Non-pigmented ciliary epithelial cell (primary cell): Measurements from ENCODE around the gene SETD2.

Source experiments
- DNase-seq: peaks from one replicate; pipeline ENCODE4 v3.0.0-alpha.2; 2010; ENCODE audit warnings: low read depth

The SETD2 gene

DNA sequence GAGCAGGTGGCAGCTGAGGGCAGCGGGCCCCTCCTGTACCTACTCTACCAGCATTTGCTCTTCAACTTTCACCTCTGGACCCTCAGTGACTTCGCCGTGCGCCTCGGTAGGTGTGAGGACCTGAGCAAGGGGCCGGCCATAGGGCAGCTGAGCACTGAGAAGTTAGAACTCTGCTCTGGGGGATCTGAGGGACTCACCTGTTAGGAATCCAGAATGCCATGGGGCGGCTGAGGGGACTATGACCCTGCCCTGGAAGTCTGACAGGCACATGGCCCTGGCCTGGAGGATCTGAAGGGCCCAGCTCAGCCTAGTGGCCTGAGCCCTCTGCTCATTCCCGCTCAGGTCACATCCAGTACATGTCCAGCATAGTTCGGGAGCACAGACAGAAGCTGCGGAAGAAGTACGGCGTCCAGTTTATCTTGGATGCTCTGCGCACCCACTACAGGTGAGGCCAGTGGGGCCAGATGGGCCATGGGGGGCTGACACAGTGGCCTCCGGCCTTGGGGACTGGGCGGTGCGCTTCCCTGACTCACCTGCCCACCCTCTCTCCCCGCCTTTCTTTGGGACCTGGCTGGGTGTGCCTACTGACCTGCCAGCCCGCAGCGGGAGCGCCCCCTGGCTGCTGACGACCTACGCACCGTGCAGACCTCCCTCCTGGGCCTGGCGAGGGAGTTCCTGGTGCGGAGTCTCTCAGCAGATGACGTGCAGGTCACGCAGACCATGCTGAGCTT is 165.6 kb downstream of the SETD2 start:
- no peak for DNase-seq

DNA sequence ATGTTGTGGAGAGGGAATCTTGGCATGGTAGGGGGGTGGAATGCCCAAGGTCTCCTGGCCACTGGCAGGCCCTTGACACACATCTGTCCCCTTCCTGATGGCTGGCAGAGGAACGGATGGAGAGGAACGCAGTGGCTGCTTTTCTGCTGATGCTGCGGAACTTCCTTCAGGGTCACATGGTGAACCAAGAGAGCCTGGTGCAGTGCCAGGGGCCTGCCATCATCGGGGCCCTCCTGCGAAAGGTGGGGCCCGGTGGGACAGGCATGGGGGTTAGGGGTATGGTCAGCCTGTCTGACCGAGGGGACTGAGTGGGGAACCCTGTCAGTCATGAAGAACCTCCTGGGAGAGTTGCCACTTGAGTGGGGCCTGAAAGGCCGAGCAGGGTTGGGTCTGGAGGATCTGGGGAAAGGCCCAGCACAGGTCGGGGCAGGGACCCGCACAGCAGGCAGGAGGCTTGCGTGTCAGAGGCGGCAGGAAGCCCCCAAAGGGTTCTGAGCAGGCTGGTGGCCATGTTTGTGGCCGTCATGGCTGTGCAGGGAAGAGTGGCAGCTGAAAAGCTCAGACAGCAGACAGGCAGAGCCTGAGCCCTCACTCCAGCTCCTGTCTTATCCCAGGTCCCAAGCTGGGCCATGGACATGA is 166.3 kb downstream of the SETD2 start:
- DNase-seq, result no peak

DNA sequence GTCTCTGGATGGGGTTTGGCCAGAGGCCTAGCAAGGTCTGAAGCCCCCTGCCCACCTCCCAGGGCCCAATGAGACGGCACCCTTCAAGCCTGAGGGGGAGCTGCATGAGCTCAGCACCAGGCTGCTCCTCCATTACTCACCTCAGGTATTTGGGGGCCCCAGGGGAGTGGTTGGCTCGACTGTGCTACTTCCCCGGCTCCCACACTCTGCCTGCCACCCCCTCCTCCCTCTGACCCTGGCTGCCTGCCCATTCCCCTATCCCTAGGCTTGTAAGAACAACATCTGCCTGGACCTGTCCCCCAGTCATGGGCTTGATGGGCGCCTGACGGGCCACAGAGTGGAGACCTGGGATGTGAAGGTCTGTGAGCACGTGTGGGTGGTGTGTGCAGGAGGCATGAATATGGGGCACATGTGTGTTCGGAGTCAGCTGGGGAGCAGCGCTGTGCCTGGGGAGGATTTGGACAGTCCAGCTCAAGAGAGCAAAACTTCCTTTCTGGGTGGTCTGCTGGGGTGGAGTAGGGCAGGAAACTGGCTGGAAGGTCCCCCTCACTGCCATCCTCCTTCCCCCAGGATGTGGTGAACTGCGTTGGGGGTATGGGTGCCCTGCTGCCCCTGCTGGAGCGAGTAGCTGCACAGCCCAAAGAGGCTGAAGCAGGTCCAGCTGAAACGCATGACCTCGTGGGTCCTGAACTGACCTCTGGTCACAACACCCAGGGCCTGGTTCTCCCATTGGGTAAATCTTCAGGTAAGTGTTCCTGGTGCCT is 167.0 kb downstream of the SETD2 start:
- no peak for DNase-seq

DNA sequence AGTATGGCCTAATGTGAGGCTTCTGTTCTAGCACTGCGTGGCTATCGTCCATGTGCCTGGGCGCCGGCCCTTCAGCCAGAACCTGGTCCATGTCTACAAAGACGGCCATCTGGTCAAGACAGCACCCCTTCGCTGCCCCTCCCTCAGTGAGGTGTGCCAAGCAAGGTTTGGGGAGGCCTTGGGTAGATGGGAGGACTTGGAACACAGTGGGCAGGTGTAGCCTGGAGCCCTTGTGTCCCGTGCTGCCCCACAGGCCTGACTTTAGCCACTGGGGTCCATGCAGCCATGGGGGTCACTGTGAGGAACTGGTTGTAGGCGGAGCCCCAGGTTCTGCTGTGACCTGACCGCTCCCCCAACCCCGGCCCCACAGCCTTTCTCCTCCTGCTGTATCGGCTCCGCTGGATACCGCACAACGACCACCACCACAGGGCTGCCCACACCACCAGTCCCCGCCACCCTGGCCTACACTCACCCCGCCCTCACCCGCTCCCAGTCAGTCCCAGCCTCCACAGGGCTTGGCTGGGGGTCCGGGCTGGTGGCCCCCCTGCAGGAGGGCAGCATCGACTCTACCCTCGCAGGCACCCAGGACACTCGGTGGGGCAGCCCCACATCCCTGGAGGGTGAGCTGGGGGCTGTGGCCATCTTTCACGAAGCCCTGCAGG is 167.9 kb downstream of the SETD2 start:
- no peak for DNase-seq

DNA sequence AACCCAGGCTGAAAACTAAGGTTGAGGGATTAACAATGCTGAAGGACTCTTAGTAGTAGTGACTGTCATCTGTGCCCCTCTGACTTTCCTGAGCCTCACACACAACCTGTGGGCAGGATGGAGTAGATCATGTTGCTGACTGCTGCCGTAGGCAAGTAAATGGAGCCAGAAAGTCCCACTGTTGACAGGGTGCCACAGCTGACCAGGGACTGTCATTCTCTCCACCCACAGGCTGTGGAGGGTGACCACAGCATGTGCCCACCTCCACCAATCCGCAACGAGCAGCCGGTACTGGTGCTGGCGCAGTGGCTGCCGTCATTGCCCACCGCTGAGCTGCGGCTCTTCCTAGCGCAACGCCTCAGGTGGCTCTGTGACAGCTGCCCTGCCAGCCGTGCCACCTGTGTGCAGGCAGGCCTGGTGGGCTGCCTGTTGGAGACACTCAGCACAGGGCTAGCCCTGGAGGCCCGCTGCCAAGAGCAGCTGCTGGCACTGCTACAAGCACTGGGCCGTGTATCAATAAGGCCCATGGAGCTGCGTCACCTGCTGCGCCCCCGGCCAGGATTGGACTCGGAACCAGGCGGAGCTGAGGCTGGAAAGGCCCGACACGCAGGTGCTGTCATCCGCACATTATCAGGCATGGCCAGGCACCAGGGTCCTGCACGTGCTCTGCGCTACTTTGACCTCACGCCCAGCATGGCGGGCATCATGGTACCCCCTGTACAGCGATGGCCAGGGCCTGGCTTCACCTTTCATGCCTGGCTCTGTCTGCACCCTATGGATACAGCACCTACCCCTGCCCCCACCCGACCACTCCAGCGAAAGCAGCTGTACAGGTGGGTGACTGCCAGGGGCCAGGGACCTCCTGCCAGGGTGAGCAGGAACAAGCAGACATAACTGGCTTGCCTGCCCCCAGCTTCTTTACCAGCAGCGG is 168.8 kb downstream of the SETD2 start:
- DNase-seq, result no peak

DNA sequence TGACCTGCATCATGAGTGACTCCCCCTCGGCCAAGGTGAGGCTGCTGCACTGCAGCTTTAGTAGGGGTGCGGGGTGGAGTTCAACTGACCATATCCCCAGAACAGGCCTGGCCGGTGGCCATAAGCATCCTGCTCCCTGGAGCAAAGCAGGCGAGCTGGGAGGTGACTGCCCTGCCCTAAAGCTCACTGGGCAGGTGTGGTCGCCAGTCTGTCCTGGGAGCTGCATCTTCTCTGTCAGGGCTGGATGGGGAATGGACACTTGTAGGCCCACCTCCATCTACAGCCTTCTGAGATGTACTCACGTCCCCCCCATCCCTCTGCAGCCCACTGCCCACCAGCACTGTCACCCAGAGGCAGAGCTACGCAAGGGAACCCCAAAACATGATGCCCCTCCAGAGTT is 169.9 kb downstream of the SETD2 start:
- no peak for DNase-seq

DNA sequence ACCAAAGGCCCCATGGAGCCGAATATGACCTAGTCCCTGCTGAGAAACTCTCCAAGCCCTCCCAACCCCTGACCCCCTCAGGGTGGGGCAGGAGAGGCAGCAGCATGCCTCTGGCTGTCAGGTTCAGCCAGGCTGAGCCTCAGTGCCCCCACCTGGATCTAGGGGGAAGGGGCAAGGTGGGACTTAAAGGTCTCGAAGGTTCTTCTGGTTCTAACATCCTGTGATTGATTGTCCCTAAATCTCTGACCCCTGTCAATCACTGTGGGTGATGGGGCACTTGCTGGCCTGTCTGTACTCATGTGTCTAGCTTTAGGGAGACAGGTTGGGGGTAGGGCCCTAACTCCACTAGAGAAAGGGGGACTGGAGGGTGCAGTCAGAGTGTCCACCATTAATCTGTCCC is 170.6 kb downstream of the SETD2 start:
- DNase-seq, result no peak

DNA sequence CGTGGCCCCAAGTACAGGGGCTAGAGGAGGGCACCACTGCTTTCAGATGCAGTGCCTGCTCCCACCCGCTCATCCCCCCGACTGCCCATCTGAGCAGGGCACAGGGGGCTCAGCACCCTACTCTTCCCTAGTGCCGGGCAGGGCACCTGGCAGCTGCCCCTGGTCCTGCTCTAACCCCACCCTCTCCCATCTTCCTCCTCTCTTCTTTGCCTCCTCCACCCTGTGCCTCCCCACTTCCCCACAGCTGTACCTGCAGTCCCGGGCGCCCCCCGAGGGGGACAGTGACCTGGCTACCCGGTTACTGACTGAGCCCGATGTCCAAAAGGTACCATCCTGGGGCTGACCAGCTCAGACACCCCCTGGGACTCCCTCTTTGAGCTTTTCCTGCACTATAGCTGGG is 171.7 kb downstream of the SETD2 start:
- no peak for DNase-seq

DNA sequence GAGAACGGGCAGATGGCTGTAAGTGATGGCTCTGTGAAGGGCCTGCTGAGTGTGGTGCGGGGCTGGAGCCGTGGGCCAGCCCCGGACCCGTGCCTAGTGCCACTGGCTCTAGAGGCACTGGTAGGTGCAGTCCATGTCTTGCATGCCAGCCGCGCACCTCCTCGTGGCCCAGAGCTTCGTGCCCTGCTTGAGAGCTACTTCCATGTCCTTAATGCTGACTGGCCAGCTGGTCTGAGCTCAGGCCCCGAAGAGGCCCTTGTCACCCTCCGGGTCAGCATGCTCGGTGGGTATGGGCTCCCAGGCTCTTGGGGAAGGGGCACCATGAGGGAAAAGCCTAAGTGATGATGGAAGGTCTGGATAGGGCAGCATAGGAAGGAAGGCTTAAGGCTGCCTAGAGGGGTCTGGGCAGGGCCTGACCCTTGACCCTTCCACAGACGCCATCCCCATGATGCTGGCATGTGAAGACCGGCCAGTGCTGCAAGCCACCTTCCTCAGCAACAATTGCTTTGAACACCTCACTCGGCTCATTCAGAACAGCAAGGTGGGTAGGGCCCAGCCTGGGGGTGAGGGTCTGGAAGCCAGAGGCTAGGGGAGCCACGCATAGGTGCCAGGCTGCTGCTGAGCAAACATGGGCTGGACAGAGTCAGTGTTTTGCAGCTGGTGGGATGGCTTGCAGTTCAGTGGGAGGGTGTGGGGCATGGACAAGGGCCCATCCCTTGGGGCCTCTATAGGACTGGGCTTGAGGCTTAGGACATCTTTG is 172.3 kb downstream of the SETD2 start:
- no peak for DNase-seq

DNA sequence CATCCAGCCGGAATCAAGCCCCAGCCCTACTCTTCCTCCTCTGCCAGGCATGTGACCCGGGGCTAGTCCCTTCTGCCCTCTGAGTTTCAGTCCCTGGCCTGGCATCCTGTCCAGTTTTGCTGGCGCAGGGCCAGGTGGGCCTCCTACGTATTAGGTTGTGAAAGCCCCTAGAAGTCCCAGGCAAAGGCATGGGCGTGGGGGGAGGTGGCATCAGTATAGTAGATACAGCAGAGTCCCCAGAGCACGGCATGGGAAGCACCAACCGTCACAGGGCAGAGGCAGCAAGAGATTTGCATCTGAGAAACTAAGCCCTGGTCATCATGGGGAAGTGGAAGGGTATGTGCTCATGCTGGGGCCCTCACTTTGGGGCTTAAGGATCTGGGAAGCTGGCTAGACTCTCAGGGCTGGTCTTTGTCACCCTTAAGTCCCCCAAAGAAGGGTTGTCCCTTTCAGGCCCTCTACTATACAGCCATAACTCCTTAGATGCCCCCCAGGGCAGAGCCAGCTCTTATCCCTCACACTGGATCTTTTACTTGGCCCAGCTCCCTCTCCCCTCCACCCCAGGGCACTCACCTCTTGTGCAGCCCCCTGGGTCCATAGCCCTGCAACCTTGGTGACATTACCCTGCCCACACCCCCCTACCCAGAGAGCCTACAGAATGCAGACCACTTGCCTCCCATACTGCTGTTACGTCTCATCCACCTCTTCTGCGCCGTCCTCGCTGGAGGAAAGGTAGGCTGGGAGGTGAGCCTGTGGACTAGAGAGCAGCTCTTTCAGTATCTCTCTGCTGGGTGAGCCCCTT is 173.1 kb downstream of the SETD2 start:
- no peak for DNase-seq

DNA sequence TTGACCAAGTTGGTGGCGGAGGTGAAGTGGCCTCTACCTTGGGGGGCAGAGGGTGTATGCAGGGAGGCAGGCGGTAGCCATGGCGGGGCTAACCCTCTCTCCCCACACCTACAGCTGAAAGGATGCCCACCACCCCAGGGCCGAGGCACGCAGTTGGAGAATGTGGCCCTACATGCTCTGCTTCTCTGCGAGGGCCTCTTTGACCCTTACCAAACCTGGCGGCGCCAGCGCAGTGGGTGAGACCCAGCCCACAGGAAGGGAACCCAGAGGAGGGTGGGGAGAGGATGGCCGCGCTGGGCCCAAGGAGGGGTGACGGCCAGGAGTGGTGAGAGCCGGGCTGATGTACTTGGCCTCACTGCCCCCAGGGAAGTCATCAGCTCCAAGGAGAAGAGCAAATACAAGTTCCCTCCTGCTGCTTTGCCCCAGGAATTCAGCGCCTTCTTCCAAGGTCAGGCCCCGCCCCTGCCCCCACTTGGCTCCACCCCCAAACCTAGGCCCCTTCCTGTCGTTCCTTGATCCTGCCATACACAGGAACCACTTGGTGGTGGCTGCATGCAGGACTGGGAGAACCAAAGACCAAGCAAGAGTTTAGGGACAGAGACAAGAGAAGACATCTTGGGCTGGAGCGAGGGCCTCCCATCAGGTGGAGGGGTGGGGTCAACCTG is 174.6 kb downstream of the SETD2 start:
- DNase-seq, result no peak

DNA sequence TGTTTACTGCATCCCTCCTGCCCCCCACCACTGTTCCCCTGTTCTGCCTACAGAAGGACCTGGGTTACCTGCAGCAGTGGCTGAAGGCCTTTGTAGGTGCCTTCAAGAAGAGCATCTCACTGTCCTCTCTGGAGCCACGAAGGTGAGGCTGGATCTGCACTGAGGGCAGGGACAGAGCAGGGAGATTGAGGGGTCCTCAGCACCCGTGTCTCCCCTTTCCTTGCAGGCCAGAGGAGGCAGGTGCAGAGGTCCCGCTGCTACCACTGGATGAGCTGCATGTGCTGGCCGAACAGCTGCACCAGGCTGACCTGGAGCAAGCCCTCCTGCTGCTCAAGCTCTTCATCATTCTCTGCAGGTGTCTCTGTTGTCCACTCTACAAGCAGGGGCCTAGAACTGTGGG is 175.3 kb downstream of the SETD2 start:
- no peak for DNase-seq

DNA sequence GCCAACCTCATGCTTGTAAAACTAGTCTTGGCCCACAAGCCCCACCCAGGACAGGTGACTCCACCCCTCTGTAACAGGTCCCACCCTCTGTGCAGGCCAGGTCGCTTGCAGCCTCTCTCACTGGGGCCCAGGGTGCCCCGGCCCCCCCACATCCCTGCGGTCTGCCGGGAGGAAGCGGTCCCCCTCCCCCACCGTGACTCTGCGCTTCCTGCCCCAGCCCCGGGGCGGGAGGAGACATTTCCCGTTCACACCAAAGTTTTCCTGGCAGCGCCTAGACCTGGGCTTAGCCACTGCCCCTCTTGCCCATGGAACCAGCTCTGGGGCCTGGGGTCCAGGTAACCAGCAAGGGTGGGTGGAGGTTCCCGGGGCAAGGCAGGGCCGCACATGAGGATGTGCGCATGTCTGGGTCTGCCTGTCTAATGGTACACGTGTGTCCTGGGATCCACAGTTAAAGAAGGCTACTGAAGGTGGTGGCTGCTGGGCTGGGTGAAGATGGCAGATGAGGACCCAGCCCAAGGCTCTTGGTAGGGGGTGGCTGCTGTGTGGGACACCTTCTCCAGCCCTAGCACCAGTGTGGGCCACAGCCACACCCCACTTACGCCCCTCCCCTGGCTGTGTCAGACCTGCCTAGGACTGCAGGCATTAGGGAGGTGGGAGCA is 176.0 kb downstream of the SETD2 start:
- DNase-seq, result no peak

DNA sequence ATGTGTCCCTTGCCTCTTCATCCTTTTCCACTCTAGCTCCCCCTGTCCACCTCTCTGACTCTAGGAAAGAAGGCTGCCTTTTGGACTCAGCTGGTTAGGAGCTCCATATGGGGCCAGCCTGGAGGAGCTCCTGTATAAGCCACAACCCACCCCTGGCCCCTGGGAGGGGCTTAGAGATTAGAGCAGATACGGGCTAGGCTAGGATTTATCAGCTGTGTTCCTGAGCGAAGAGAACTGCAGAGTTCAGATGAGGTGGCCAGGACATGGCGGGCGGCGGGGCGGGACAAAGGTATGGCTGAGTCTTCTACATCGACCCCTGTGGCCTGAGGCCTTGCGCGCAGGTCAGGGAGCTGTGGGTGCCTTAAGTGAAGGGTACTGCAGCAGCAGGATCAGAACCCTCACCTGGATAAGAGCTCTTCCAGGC is 176.6 kb downstream of the SETD2 start:
- no peak for DNase-seq

DNA sequence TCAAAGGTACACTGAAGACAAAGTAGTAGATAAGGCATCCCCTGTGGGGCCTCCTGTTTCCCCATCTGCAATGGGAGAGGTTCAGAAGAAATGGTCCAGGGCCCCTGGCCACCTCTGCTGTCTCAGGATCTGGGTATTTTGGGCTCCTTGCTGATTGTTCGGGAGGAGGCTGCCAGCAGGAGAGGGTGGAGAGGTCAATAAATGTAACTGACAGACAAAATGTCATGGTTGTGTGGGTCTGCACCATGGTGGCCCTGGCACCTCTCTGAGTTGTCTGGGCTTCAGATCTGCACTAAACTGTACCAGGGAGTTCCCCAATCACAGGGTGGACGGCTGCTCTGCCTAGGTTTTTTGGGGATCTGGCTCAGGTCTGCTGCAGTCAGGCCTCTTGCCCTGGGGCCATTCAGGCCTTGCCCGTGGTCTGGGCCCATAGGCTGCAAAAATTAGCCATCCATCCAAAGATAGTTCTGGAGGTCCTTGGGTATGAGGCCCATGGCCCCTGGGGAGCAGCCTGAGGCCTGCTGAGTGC is 177.1 kb downstream of the SETD2 start:
- DNase-seq, result no peak

DNA sequence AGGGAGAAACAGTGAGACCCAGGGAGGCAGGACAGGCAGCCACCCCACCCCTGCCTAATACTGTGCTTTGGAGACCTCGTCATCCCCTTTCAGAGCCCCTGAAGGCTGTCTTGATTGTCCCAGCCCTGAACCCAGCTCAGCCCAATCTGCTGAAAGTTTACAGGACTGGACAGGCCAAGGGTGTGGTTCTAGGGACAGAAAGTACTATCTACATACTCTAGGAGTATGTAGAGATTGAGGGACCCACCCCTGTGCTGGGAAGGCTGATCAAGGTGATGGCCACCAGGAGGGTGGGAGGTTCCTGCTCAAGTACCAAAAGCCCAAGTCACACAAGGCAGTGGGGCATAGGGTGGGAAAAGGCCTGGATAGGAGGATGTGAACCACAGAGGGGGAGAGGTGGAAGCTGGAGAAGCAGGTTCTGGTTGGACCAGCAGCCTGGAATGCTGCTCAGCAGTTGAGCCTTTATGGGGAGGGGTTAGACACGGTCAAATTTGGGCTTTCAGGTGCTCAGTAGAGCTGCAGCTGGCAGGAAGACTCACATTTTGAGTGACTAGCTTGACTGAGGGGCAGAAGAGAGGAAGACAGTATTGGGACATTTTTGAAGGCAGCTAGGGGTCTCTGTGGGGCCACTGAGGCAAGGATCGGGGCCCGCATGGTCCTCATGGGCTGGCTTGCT is 177.7 kb downstream of the SETD2 start:
- no peak for DNase-seq

DNA sequence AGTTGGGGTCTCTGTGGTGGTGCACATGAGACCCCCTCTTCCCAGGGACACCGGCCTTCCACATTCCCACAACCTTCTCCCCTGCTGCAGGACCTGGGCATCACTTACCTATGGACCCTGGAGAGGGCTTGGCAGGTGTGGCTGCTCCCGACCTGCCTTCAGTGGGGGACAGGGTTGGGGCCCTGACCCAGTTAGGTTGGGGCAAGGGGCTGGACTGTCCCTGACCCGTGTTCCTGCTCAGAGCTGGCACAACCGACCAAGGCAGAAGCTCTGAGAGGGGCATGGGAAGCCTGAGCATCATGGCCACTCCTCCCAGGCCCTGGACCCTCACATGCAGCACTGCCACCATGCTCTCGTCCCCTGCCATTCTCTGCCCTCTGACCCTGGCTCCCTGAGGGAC is 178.3 kb downstream of the SETD2 start:
- no peak for DNase-seq
